Choroid plexus epithelial cell (primary cell): ENCODE measurements around the gene GPR4.

ENCODE experiments used
- DNase-seq: peaks from one replicate; pipeline ENCODE4 v3.0.0-alpha.2; 2010; ENCODE audit warnings: low read depth
- H3K4me3 ChIP-seq: 2 replicates; pipeline ENCODE4 v1.5.1; 2011; ENCODE audit warnings: low read depth, mild to moderate bottlenecking, control low read depth, low read length, moderate library complexity
- TF ChIP-seq, protein P1 (sequence below): conservative IDR thresholded peaks from 2 replicates; pipeline ENCODE4 v1.5.1; 2011; ENCODE audit warnings: low read depth, mild to moderate bottlenecking, control low read depth, inconsistent platforms, low read length, moderate library complexity

Gene GPR4

DNA sequence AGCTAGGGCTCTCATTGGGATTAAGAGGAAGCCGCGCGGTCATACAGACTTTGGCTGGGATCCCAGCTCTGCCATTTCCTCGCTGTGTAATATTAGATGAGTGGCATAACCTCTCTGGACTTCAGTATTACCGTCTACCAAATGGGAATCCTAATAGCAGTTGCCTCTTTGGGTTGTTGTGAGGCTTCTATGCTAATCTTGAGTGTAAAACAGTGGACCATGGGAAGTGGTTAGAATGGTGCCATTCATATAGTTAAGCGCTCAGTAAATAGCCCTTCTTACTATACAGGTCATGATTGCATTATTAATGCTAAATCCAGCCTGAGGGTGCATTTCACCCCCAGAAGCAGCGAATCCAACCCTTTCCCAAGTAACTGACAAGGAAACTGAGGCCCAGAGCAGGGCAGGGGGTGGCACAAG, 16.8 kb downstream of the GPR4 start:
- H3K4me3 ChIP-seq = peak overlapping the region; percentile 68
- DNase-seq = no peak
- TF ChIP-seq, protein P1, sequence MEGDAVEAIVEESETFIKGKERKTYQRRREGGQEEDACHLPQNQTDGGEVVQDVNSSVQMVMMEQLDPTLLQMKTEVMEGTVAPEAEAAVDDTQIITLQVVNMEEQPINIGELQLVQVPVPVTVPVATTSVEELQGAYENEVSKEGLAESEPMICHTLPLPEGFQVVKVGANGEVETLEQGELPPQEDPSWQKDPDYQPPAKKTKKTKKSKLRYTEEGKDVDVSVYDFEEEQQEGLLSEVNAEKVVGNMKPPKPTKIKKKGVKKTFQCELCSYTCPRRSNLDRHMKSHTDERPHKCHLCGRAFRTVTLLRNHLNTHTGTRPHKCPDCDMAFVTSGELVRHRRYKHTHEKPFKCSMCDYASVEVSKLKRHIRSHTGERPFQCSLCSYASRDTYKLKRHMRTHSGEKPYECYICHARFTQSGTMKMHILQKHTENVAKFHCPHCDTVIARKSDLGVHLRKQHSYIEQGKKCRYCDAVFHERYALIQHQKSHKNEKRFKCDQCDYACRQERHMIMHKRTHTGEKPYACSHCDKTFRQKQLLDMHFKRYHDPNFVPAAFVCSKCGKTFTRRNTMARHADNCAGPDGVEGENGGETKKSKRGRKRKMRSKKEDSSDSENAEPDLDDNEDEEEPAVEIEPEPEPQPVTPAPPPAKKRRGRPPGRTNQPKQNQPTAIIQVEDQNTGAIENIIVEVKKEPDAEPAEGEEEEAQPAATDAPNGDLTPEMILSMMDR = no peak

GRCh38 chr19:45584332-45585157, 17.5 kb downstream of the GPR4 start, which contains the start of gene OPA3:
TSS of gene OPA3 (minus strand) at chr19:45584802. CDS start at chr19:45584764, 38 bp downstream.
- peak within 1 kb of the TSS; percentile 91 for H3K4me3 ChIP-seq
- peak; percentile 100 for DNase-seq
- TF ChIP-seq, protein P1 = no peak

DNA sequence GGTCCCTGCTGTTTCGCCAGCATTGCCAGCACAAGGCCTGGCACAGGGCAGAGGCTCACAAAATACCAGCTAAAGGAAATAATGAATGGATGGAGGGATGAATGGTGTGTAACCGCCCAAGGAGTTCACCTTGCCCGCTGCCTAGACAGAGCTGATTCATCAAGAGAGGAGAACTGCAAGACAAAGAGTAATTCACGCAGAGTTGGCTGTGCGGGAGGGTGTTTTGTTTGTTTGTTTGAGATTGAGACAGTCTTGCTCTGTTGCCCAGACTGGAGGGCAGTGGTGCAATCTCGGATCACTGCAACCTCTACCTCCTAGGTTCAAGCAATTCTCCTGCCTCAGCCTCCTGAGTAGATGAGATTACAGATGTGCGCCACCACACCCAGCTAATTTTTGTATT, 20.4 kb downstream of the GPR4 start:
- TF ChIP-seq, protein P1 = no peak
- H3K4me3 ChIP-seq = no peak overlapping the region
- DNase-seq = no peak

GRCh38 chr19:45578861-45579260, 23.2 kb downstream of the GPR4 start:
- TF ChIP-seq, protein P1 = no peak
- DNase-seq = no peak
- H3K4me3 ChIP-seq = no peak overlapping the region

DNA sequence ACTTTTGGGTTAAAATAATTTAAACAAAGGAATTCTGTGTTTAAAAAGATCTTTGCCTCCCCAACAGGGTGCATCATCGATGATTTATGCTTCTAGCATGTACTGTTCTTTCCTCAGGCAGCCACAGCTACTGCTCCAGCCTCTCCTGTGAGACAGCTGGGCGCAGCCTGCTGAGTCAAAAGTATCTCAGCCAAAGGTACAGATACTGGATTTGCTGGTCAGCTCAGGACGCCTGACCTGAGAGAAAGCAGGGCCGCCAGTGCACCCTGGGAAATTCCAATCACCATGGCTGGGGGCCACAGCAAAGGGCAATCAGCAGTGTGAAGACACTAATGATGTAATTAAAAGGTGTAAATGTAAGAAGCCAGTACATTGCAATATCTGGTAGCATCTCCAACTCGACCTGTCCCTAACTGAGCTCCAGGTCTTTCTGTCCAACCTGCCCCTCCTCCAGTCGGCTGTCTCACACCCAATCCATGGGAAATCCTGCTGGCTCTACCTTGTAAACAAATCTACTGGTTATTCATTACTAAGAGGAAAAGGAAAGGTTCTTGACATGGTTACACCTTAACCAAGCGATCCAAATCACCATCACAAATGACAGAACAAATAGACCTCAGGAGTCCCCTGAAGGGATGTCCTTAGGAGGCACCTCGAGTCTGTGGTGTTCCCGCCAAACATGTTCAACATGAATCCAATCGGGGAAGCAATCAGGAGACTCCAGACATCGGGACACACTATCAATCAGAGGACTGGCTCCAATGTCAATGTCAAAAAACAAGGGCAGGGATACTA, 24.7 kb downstream of the GPR4 start:
- TF ChIP-seq, protein P1 = no peak
- peak; percentile 97 for DNase-seq
- no peak overlapping the region for H3K4me3 ChIP-seq

GRCh38 chr19:45576682-45577081, 25.3 kb downstream of the GPR4 start:
- no peak overlapping the region for H3K4me3 ChIP-seq
- DNase-seq = no peak
- TF ChIP-seq, protein P1 = no peak
